ENCODE results near the gene GRIA3.
A peak's percentile ranks its signal among the peaks of the same experiment; 100 is the strongest.
"Not testable (repeated sequence)": the region's sequence is repeated elsewhere in the genome, so short reads cannot be mapped to it uniquely, and the experiment has no call there.

Gene GRIA3

DNA sequence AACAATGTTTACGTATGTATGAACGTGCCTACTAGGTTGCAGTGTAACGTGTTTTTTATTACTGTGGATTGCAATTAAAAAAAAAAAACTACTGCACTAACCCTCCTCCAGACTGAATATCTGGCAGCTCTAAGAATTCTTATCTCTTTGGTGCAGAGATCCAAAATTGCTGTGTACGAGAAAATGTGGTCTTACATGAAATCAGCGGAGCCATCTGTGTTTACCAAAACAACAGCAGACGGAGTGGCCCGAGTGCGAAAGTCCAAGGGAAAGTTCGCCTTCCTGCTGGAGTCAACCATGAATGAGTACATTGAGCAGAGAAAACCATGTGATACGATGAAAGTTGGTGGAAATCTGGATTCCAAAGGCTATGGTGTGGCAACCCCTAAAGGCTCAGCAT is 280.6 kb downstream of the GRIA3 start:
- DNase-seq (ENCODE audit: low spot score) = no peak

DNA sequence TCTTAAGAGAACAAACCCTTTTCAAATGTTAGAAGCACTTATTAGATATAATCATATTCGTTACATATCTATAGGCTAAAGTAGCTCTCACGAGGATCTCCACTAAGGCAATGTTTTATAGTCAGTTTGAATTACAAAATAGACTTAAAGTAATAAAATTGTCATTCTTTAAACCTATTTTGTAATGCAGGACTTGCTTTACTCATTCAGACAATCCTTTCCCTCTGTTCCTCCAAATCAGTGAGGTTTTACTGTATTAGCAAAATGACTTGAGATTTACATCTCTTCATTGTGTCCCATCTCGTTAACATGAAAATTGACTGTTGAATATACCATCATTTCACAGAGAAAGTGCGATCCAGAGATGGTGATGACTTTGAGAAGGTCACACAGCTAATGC is 284.4 kb downstream of the GRIA3 start:
- DNase-seq (ENCODE audit: low spot score) = no peak

DNA sequence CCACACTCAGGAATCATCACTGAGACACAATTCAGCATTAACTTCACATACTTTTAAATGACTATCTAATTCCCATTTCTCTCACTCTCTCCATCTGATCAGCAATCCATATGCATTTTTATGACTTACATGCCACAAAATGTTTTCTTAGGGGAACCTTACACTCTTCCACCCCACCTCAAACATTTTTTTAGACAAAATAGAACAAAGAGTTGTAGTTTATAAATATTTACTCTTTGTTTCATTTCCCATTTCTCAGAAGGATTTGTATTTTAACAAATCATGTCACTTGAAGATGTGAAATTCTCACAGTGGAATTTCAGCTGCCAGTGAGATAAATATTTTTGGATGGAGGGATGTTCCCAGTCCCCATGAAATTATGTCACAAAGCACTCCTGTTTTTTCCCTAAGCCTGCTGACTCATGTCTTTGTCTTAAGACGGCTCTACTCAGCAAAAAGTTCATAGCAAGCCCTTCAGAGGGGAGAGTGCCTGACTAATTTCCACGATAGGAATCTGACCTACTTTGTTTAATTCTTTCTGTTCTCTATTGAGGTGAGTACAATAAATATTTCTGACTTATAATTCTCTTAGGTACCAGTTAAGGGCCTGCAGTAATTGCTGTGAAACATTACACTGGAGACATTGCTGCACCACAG is 291.1 kb downstream of the GRIA3 start:
- no peak for DNase-seq (ENCODE audit: low spot score)

DNA sequence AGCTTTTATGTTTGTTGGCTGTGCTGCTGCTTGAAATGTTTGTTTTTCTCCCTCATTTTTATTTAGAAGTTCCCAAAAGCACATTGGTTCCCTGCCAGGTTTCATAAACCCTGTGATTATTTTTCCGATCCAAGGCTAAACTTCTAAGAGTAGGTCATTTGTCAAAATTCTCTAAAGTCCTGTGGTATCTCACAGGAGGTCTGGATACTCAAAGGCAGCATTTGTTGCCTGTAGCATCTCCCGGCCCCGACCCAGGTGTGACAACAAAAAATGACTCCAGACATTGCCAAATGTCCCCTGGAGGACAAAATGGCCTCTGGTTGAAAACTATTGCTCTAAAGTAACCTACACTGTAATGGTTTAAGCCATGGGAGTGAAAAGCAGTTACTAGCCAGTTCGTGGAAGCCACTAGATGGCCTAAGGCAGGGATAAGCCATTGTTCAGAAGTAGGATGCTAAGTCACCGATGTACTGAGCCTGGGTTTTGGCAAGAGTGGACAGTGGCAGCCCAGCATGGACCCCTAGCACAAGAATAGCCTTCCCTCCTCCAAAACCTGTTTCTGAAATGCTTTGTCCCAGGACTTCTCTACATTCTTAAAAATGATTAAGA is 292.6 kb downstream of the GRIA3 start:
- no peak for DNase-seq (ENCODE audit: low spot score)

DNA sequence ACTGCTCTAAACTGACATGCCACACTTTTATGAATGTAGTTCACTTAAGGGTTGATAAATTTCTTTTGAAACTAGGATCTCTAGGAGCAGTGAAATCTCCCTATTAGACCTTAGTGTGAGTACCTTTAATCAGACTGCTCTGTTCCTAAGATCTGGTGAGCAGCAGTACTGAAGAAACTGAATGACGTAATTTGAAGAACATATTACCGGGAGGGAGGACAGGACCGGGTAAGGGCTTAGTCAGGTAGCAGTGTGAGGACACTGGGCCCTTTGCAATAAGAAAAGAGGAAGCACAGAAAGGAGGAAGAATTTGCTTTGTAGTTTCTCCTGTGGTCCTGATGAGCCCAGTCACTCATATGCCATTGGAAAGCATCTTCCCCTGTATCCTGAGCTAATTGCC is 293.6 kb downstream of the GRIA3 start:
- DNase-seq (ENCODE audit: low spot score) = no peak

DNA sequence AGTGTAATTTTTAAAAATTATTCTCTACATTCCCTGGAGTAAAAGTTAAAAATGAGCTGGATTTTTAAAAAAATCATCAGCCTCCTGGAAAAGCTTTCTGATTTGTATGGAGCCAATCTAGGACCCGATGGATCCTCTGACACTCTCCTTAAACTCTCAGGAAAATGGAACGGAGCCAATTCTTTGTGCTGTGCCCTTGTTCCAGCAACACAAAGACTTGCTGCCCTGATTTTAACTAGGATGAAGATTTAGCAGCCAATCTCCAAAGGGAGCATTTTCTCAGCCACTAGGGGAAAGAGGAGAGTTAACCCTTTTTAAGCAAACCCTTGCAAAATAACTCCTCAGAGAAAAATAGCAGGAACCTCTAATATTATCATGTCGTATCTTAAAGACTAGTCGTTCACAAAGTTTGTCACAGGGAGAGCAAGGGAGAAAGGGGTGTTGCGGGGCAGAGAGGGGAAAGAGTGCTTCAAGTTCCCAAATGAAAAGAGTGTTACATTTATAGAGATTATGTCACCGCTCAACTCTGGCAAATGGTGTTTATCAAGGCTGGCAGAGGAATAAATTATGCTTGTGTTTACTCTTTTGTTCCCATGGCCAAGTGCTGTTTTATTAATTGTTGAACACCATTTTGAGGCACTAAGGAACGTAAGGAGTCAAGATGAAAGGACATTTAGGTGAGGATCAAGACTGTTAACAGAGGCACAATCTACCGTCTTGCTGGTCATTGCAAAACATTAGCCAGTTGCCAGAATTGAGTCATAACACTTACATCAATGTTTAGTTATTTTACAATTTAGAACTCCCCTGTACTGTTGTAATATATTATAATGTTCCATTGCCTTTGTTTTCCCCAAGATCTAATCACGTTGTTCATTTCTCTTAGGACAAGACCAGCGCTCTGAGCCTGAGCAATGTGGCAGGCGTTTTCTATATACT is 298.1 kb downstream of the GRIA3 start:
- DNase-seq (ENCODE audit: low spot score) = peak; percentile 7

DNA sequence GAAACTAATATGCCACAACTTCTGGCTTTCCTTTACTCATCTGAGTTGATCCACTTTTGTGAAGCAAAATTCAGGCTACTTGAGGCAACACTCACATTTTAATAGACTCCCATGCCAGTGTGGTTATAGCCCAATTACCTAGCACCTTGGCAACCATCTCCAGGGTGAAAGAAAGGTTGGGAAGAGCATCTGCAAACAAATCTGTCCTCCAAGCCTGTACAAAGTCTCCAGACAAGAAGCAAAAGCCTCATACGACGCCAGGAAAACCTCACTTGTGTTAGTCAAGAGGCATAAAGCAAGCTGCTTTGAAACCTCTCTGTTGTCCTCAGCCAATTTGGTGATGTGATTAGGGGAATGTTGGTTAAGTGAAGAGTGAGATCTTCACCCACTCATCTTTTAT is 302.2 kb downstream of the GRIA3 start:
- DNase-seq (ENCODE audit: low spot score) = no peak

DNA sequence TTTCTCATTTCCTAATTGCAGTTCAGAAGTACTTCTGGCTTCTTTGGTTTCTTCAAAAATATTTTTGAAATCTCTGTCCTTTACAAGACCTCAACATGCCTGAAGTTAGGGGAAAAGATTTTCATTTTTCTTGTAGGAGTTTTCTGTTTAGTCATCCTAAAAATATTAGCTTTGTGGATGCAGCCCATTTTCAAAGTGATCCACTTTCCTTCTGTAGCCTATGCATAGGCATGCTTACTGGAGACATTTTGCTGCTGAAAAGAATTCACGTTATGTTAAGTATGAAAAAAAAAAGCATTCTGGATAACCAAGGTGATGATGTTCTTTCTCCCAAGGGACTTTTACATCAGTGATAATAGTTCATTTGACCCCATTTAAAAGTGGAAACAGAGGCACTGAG is 303.2 kb downstream of the GRIA3 start:
- DNase-seq (ENCODE audit: low spot score) = no peak

DNA sequence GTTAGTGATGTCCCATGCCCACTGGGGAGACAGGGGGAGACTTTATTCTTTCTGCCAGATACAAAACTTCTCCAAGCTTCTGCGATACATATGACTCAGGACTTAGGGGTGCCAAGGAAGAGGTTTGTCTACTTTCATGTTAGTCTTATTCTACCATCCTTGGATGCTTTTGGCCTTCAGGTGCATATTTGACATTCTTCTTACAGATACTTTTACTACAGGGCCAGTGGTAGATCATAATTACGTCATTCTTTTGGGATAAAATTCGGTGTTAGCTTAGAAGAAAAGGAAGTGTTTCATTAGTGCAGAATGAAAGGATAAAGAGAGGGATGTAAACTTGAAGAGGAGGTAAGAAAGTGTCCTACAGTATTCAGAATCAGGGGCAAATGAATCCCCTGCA is 303.6 kb downstream of the GRIA3 start:
- no peak for DNase-seq (ENCODE audit: low spot score)

DNA sequence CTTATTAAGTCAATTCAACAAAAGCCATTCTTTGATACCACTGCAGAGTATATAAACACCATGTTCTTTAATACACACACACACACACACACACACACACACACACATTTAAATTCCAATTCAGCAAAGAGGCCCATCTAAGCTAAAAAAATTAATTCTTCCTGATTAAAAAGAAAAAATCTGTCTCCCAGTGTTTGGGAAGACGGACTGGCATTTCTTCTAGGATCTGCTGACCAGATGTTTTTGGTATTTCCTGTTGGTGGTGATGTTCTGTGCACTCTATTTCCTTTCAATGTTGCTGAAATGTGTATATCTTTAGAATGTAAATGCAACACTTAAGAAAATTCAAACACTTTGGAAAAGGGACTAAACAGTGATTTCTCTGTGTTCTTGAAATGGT is 304.9 kb downstream of the GRIA3 start:
- DNase-seq (ENCODE audit: low spot score) = no peak

DNA sequence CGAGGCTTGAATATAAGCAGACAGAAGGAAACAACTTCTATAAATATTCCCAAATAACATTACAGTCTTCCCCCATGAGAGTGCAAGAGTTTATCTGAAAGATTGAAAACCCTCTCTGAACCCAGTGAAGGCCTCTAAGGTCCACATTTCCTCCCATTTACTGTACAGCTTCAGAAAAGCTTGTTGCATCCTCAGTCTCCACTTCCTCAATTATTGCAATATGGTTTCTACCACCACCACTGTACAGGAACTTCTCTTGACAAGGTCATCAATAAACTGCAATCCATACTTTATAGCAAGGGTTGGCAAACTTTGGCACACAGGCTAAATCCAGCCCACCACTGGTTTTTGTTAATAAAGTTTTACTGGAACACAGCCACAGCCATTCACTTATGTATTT is 309.8 kb downstream of the GRIA3 start:
- no peak for DNase-seq (ENCODE audit: low spot score)

DNA sequence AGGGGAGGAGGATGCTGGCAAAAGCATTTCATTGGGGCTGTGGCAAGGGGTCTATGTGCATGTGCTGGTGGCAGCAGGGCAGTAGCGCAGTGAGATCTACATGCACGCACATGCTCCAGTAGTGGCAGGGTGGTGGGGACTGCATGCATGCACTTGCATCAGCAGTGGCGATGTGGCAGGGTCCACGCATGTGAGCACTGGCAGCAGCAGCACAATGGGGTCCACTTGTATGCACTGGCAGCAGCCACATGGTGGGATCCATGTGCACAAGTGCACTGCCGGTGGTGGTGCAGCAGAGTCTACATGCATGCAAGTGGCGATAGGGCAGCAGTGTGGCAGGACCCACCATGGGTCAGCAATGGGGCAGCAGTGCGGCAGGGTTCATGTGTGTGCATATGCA is 315.7 kb downstream of the GRIA3 start:
- DNase-seq (ENCODE audit: low spot score) = no peak

DNA sequence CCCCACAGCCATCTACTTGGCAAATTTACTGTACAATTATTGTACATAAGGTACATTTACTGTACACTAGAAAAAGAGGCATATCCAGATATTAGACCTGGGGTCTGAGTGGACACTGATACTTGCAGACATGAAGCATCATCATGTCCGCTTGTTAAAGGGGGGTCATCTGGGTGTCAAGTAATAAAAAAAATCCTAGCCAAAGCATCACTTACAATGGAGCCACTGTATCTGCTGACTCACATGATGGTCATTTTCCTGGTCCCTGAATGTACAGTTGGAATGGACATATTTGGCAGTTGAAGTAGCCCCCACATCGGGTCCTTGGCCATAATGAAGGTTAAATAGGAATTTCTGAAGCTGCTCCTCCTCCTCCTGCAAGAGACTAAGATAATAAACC is 320.0 kb downstream of the GRIA3 start:
- no peak for DNase-seq (ENCODE audit: low spot score)

DNA sequence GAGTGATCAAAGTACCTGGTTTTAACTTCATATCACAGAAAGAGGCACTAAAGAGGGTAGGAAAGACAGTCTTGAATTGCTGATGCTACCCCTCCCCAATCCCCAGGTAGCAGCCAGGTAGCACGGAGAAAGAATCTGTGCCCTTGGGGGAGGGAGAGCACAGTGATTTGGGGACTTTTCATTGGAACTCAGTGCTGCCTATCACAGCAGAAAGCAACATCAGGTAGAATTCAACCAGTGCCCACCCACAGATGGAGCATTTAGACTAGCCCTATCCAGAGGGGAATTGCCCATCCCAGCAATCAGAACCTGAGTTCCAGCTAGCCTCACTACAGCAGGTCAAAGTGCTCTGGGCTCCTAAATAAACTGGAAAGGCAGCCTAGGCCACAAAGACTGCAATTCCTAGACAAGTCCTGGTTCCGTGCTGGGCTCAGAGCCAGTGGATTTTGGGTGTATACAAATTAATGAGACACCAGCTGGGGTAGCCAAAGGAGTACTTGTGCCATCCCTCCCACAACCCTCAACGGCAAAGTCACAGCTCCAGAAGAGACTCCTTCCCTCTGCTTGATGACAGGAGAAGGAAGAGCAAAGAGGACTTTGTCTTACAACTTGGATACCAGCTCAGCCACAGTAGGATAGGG is 320.7 kb downstream of the GRIA3 start:
- DNase-seq (ENCODE audit: low spot score) = no peak

DNA sequence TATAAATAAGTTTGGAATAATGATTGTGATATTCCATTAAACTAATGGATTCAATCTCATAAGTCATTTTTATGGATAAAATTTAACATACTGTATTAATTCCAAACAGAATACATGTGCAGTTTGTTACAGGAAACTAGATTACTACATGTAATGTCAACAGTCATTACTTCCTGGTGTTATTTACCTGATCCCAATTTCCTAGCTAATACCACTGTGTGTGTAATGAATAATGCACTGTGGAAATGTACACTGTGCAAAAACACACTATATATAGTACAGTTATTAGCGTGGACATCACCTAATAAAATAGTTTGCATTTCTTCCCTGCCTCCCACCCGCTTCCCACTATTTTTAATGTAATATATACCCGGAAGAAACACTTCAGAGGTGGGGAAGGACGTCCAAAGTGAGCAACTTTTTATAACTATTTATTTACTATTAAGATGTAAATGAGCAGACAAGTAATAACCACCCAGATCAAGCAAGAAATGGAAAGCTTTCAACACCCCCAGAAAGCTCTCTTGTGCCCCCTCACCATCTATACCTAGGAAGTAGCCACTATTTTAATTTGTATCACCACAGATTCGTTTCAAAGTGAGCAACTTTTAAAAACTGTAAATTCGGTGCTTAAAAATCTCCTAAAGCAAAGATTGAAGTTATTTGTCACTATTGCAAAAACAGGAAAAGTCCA is 329.7 kb downstream of the GRIA3 start:
- DNase-seq (ENCODE audit: low spot score) = no peak

DNA sequence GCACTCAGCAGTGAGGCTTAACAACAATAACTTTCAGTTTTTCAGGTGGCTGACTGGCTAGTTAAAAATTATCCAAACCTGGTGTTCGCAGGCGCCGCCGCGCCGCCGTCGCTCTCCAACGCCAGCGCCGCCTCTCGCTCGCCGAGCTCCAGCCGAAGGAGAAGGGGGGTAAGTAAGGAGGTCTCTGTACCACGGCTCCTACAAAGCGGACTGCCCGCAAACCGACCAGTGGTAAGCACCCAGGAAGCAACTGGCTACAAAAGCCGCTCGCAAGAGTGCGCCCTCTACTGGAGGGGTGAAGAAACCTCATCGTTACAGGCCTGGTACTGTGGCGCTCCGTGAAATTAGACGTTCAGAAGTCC is 330.2 kb downstream of the GRIA3 start:
- not testable (repeated sequence) for DNase-seq (ENCODE audit: low spot score)

DNA sequence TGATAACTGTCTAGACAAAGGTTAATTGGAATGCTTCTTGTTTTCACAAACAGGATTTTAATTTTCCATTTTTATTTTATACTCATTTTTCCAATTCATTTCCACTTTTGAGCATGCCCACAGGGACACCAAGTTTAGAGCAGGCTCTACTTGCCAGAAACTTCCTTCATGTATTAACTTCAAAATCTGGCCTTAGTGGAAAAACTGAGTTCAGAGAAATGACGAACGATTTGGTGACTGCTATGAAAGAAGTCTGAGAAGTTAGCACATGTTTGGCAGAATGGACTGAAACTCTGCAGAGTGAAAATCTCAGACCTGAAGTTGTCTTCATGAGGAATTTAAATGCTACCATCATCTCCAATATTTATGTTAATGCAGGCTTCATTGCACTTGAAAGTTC is 334.7 kb downstream of the GRIA3 start:
- no peak for DNase-seq (ENCODE audit: low spot score)

DNA sequence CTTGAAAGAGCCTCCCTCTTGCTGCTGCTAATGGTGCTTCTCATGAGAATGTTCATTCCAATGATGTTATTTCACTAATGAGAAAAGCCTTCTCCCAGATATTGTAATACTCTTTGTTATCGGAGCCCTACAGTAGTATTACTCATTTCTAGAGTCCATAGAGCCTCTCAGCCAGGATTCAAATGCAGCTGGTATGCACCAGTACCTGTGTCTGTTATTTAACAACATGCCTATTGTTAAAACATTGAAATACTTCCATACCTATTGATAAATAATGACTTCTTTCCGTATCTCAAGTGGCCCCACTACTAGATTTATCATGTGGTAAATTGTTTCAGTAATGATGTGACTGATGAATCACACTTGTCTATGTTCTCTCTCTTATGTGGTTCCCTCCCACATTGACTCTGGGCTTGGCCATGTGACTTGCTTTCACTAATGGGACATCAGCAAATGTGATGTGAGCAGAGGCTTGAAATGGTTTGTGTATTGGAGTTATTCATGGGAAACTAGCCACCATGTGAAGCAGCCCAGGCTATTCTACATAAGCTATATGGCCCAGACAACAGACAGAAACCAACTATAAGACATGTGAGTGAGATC is 341.1 kb downstream of the GRIA3 start:
- DNase-seq (ENCODE audit: low spot score) = no peak

DNA sequence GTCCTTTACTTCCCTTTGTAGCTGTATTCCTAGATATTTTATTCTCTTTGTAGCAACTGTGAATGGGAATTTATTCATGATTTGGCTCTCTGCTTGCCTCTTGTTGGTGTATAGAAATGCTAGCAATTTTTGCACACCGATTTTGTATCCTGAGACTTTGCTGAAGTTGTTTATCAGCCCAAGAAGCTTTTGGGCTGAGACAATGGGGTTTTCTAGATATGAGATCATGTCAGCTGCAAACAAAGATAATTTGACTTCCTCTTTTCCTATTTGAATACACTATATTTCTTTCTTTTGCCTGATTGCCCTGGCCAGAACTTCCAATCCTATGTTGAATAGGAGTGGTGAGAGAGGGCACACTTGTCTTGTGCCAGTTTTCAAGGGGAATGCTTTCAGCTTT is 346.6 kb downstream of the GRIA3 start:
- not testable (repeated sequence) for DNase-seq (ENCODE audit: low spot score)
